HL-60 (cell line): ENCODE results near the gene LRRC4C.

Experiments used
- DNase-seq, 2 experiments: peaks; one replicate each; pipeline ENCODE4 v3.0.0-alpha.2; 2010 to 2020; ENCODE audit warnings: low read depth in 1 of 2, low spot score in 1 of 2
- H3K27ac ChIP-seq: fragments of 250-450 bp; sonication (Bioruptor Pico); replicated peaks from 2 replicates; pipeline ENCODE4 v1.5.1; 2020; ENCODE audit warnings: mild to moderate bottlenecking, moderate library complexity
- H3K27me3 ChIP-seq: fragments of 250-450 bp; sonication (Bioruptor Pico); 2 replicates; pipeline ENCODE4 v1.5.1; 2021; ENCODE audit warnings: mild to moderate bottlenecking, moderate library complexity; ENCODE audit not compliant: insufficient read depth, poor library complexity, severe bottlenecking
- H3K4me3 ChIP-seq: replicated peaks from 2 replicates; pipeline ENCODE4 v1.5.1; 2011; ENCODE audit warnings: mild to moderate bottlenecking, control low read depth, low read length; ENCODE audit not compliant: insufficient read depth
- CTCF ChIP-seq: IDR thresholded peaks from one replicate; pipeline ENCODE4 v1.5.1; 2011; ENCODE audit warnings: low read length, control low read depth, inconsistent platforms; ENCODE audit not compliant: insufficient read depth
- GABPA ChIP-seq: IDR thresholded peaks from 2 replicates; pipeline ENCODE4 v1.6.1; 2012; ENCODE audit warnings: low read depth
- POLR2AphosphoS5 ChIP-seq: IDR thresholded peaks from 2 replicates; pipeline ENCODE4 v1.6.1; 2012; ENCODE audit warnings: low read depth
- REST ChIP-seq: IDR thresholded peaks from 2 replicates; pipeline ENCODE4 v1.6.1; 2012; ENCODE audit warnings: low read depth; ENCODE audit not compliant: insufficient replicate concordance
- SPI1 ChIP-seq: IDR thresholded peaks from 2 replicates; pipeline ENCODE4 v1.6.1; 2012; ENCODE audit warnings: low read depth, mild to moderate bottlenecking, borderline replicate concordance

LRRC4C gene

GRCh38 chr11:40797981-40798380 is 661.5 kb downstream of the LRRC4C start:
- H3K27ac ChIP-seq, result no peak overlapping the region
- TF ChIP-seq CTCF (no peak), GABPA (no peak), POLR2AphosphoS5 (no peak), REST (no peak), SPI1 (no peak)
- no peaks in the 10 kb centered on the region for H3K27me3 ChIP-seq
- no peak overlapping the region for H3K4me3 ChIP-seq
- DNase-seq, result no peak

GRCh38 chr11:40787224-40787623 is 672.2 kb downstream of the LRRC4C start:
- no peak overlapping the region for H3K27ac ChIP-seq
- H3K4me3 ChIP-seq, result no peak overlapping the region
- TF ChIP-seq CTCF (no peak), GABPA (no peak), REST (no peak), SPI1 (no peak), POLR2AphosphoS5 (no peak)
- H3K27me3 ChIP-seq, result no peaks in the 10 kb centered on the region
- DNase-seq, result no peak

- Histone ChIP-seq H3K27me3 (no peaks in the 10 kb centered on the region), H3K27ac (no peak overlapping the region), H3K4me3 (no peak overlapping the region)
- DNase-seq, result no peak
- TF ChIP-seq REST, result no peak
- TF ChIP-seq SPI1, result no peak
- TF ChIP-seq GABPA, result no peak
- TF ChIP-seq CTCF, result no peak
- no peak for TF ChIP-seq POLR2AphosphoS5
These were observed 696.4 kb downstream of the LRRC4C start for GRCh38 chr11:40763046-40763445.
